NCI-H82 (cell line): ENCODE data around the gene TRNT1.

Experiments used
- DNase-seq: peaks from one replicate; lab custom pipeline; 2025; lab: John Stamatoyannopoulos, UW

The TRNT1 gene

DNA sequence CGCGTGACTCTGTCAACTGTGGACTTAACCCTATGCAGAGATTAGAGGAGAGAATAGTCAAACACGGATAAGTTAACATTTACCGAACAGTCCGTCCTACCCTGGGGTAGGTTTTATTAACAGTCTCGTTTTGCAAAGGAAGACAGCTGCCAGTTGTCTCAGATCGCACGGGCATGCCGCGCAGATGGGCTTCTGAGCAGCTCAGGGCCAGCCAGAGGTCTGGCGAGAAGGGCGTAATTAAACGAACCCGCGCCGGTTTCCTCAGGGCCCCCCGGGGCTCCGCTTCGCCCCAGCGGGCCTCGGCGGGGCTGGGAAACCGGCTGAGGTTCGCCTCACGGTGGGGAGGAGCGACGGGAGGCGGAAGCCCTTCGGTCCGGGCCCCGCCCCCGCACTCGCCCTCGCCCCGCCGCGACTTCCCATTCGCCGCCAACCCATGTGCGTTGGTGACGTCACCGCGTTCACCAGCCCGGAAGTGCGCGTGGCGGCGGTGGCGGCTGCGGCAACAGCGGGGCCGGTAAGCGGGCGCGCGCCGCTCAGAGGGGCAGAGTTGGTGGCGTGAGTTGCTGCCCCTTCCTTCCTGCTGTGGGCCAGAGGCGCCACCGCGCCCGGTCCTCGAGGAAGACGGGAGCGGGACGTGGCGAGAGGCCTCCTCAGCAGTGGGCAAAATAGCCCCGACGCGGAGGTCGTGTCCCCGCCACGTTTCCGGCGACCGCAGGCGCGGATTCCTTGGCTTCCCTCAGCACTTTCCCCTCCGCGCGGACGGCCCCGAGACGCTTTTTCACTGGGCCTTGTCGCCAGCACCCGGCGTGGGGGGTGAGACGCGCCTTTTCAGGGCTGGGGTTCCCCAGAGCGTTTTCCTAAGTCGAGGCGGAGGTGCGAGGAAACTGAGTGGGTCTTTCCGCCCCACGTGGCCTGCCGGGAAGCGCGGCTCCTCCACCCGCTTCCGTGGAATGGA is at the start of gene TRNT1:
Gene TRNT1 (plus strand): TSS at position 464 of the 955 bp plus-strand sequence. CDS start 2,101 bp downstream, outside the sequence.
- DNase-seq = peak; percentile 95

- DNase-seq = no peak
Observed at GRCh38 chr3:3080309-3080708, 46.4 kb upstream of the TRNT1 start.

GRCh38 chr3:3081381-3082233 is 45.1 kb upstream of the TRNT1 start:
- no peak for DNase-seq

- DNase-seq = no peak
Observed at GRCh38 chr3:3082234-3082924, 44.4 kb upstream of the TRNT1 start.

DNA sequence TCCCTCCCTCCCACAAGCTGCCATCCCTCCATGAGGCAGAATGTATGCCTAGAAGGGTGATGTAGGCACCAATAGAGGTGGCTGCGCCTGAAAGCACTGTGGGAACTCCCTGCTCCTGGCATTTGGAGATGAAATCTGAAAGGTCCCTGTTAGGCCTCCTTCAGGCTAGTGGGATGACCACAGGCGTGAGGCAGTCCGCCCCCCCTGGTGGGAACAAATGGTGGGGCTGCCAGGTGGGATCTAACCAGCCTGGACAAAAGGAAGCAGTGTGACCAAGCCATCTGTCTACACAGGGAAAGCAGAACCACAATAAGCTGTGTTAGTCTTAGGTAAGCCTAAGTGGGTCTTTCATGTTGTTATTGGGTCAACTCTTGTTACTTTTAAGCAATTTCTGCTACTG is 41.9 kb upstream of the TRNT1 start:
- DNase-seq = no peak

- no peak for DNase-seq
Observed at GRCh38 chr3:3085782-3086181, 41.0 kb upstream of the TRNT1 start.

GRCh38 chr3:3086239-3086638 is 40.5 kb upstream of the TRNT1 start:
- DNase-seq = no peak

DNA sequence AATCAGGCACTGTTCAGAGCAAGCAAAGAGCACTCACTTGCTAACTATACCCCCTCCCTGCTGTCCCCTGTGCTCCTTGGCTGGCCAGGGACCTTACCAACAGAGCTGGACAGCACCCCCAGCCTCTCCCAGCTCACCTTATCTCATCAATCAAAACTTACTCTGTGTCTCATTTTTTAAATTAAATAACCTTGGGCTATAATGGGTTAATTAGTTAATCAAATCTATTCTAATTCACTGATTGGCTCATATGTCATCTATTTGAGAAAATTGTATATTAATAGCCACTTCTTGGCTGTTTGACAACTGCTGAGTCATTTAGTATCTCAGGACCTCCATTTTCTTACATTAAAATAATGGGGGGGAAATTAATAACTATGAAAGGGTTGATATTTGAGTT is 39.5 kb upstream of the TRNT1 start:
- no peak for DNase-seq

GRCh38 chr3:3087716-3088465 is 38.8 kb upstream of the TRNT1 start:
- no peak for DNase-seq

DNA sequence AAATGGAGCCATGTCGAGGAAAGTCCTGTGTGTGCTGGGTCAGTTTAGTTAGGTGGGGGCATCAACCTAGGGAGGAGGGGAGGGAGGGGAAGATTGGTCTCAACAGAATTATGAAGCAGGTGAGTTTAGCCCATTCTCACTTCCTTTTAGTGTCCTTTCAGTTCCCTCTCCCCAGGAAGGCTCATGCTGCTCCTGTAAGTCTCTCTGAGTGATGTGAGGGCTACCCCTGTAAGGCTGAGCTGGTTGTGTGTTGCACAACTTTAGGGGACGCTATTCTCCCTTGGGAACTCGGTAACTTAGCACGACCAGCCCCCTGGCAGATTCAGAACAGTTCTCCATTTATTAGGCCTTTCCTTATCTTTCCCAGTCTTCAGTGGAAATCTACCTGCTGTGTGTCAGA is 37.7 kb upstream of the TRNT1 start:
- DNase-seq = no peak

DNA sequence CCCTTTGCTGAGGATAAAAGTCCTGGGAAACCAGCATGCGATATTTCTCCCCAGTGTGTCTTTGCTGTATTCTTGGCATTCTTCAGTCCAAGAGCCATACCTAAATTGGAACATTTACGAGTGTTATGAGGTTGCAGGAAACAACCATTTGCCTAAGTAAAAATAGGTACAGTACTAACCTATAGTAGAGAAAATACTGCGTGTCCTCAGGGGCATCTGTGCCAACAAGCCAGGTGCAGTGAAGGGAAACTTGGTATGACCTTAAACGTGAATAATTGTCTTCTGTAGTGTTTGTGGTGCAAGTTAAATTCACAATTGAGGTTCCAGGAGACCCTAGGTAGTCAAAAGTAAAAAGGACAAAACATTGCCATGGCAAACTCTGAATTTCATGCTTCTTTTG is 28.8 kb upstream of the TRNT1 start:
- DNase-seq = no peak

DNA sequence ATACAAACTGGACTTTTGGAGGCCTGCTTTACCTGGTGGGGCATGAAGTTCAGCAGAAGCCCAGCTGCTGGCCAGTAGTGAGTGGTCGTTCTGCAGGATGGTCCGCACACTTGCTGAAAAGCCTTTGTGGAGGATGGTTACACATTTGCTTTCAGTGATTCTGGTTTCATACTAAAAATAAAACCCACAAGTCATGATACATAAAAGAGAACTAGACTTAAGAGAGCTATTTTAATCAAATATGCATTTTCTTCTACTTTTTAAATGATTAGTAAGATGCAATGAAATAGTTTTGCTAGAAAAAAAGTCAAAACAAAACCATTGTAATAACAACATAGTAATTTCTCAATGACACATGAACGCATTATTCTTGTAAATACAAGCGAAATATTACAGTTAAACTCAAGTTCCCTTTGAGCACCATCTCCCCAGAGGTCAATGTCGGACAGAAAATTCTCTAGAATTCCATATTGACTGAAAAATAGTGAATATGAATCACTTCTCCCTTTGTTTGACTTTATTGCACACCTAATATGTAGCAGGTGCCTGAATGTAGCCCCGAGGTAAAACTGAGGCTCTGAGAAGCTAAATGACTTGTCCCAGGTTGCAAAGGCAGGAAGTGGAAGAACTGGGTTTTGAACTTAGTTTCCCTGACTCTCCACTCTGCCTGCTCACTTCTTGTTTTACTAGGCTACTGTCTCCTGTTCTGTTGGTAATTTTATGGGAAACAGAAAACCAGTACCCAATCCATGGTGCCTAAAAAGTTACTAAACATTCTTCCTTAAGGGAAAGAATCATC is 24.9 kb upstream of the TRNT1 start:
- DNase-seq = no peak

DNA sequence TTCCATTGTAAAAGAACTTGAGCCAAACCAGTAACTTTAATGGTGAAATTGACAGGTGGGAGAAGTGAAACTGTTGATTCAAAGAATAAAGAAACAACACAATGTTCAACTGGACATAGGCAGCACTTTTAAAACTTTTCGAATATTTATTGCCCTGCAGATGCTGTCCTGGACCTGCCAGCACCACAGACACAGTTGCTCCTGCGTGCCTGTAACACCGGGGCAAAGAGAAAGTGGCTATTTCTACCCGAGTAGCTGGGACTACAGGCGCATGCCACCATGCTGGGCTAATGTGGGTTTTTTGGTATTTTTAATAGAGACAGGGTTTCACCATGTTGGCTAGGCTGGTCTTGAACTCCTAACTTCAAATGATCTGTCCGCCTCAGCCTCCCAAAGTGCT is 24.0 kb upstream of the TRNT1 start:
- DNase-seq = no peak

DNA sequence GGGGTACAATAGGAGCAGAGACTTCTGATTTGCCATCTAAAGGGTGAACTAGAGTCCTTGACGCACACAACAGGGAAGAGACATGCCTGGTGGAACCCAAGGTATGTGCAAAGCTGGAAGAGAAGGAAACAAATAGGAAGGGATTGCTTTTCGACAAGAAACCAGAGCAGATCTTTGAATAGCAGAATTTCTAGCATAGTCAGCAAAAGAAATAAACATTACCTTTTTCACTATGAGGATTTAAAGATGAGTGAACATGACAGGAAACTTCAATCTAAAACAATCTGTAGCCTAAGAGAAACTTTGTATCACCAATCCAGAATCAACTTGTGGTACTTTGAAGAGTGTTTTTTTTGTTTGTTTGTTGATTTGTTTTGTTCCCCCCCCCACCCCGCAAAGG is 21.5 kb upstream of the TRNT1 start:
- DNase-seq = no peak

GRCh38 chr3:3105815-3106214 is 20.9 kb upstream of the TRNT1 start:
- DNase-seq = no peak

DNA sequence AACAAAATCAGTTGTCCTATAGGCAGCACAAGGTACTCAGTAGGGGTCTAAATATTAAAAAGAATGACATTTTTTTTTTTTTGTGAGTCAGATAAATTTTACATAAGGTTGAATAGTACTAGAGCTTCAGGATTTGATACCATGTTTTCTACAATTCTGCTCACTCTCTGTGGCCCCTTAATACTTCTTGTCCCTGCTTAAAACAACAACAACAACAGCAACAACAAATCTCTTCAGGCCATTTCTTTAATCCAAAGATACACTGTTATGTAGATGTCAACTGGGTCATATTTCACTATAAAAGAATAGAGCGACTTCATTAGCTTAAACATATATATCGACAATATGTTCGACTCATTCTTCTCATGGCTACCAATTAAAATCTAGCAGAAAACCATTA is 19.6 kb upstream of the TRNT1 start:
- DNase-seq = no peak

DNA sequence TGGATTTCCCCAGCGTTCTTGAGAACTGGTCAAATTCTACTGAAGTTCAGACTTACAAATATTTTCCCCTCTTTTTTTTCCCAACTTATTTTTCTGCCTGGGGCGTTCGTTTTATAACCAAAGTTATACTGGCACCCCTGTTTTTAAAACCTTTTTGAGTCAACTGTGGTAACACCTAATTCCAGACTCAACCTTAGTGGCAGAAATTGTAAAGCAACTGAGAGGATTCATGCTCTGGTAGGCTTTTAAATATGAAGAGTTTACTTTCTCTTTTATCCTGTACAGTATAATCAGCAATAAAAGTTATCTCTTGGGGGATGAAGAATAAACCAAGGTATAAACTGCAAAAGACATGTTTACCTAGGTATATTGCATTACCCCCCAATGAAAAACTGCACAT is 18.9 kb upstream of the TRNT1 start:
- DNase-seq = no peak

- no peak for DNase-seq
Observed at GRCh38 chr3:3109407-3110298, 17.1 kb upstream of the TRNT1 start.

- DNase-seq = no peak
Observed at GRCh38 chr3:3110299-3110630, 16.5 kb upstream of the TRNT1 start, which contains the start of gene IL5RA. IL5RA (minus strand) TSS chr3:3110374; CDS start chr3:3104984, 5,390 bp downstream.
